ENCODE measurements around the gene WDFY3.

DNA sequence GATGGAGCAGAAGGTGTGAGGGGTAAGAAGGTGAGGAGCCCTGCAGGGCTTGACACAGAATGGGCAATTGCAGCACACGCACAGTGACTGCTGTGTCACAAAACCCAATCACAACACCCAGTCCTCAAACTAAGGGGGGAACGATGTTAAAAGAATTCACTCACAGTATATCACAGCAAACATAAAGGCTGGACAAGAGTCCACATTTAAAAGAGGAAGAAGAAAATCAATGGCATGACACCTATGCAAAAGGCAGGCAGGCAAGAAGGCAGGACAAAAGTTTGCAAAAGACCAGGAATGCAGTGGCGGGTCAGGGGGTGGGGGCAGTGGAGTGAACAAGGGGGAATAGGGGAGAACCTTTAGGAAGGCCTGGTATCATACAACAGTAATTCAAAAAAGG lies 305.9 kb downstream of the WDFY3 start:
- no peak for TF ChIP-seq EZH2 (IDR thresholded peaks at IDR 0.05)
- TF ChIP-seq, protein P1, sequence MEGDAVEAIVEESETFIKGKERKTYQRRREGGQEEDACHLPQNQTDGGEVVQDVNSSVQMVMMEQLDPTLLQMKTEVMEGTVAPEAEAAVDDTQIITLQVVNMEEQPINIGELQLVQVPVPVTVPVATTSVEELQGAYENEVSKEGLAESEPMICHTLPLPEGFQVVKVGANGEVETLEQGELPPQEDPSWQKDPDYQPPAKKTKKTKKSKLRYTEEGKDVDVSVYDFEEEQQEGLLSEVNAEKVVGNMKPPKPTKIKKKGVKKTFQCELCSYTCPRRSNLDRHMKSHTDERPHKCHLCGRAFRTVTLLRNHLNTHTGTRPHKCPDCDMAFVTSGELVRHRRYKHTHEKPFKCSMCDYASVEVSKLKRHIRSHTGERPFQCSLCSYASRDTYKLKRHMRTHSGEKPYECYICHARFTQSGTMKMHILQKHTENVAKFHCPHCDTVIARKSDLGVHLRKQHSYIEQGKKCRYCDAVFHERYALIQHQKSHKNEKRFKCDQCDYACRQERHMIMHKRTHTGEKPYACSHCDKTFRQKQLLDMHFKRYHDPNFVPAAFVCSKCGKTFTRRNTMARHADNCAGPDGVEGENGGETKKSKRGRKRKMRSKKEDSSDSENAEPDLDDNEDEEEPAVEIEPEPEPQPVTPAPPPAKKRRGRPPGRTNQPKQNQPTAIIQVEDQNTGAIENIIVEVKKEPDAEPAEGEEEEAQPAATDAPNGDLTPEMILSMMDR (IDR thresholded peaks at IDR 0.05), result no peak
